Ovary (tissue), 9 donors: ENCODE data around the gene MEGF6. TPM values are rescaled to one million over a fixed set of nuclear protein-coding genes. Genes with fewer than 3 reads are reported as not detected.

Source experiments
- DNase-seq, 5 donors: peaks; one replicate each; pipeline ENCODE4 v3.0.0-alpha.2; 2019 to 2020
- H3K27ac ChIP-seq, 2 donors: fragments of 200-600 bp; one replicate each; pipeline versions ENCODE4 v1.5.1 to v1.8.0; 2019 to 2022
- H3K27me3 ChIP-seq: fragments of 200-600 bp; one replicate; pipeline ENCODE4 v1.8.0; 2022
- H3K36me3 ChIP-seq: fragments of 200-600 bp; sonication (generic); one replicate; pipeline ENCODE4 v1.5.1; 2019
- H3K4me1 ChIP-seq: one replicate; pipeline ENCODE4 v1.8.1; 2013; ENCODE audit warnings: mild to moderate bottlenecking, moderate library complexity; ENCODE audit not compliant: insufficient read depth
- H3K4me3 ChIP-seq: fragments of 200-600 bp; sonication (generic); one replicate; pipeline ENCODE4 v1.5.1; 2017
- H3K9me3 ChIP-seq, 2 donors: fragments of 200-600 bp in 1 of 2; sonication (generic) in 1 of 2; one replicate each; pipeline versions ENCODE4 v1.5.1 to v1.8.1; 2013 to 2019; ENCODE audit warnings: mild to moderate bottlenecking in 1 of 2, moderate library complexity in 1 of 2
- CTCF ChIP-seq, 3 donors: fragments of 450-650 bp in 2 of 3; fragments of 200-600 bp in 1 of 3; IDR thresholded peaks; one replicate each; pipeline versions ENCODE4 v1.5.1 to v1.8.0; 2016 to 2022; ENCODE audit warnings: antibody characterized with exemption in 3 of 3, mild to moderate bottlenecking in 1 of 3
- EP300 ChIP-seq: sonication (generic); formaldehyde crosslinking; IDR thresholded peaks from one replicate; pipeline ENCODE4 v1.6.1; 2017; ENCODE audit warnings: antibody characterized with exemption
- POLR2A ChIP-seq: fragments of 450-650 bp; IDR thresholded peaks from one replicate; pipeline ENCODE4 v1.6.1; 2017; ENCODE audit warnings: antibody characterized with exemption, mild to moderate bottlenecking, moderate library complexity
- WGBS, 3 donors: extraction: QIAGEN DNeasy Blood & Tissue Kit in 1 of 3; methylation state at CpG; one replicate each; pipeline versions ENCODE4 v1.1.5 to v1.1.7; 2013 to 2017; 5-methylcytosine and 5-hydroxymethylcytosine counted together
- intact Hi-C, 4 donors: fragments of 100-400 bp; cut with DNase I; formaldehyde crosslinking; loops; one replicate each; pipeline versions ENCODE4 v1.11.0 to v1.15.1; 2022 to 2023
- polyA plus RNA-seq, 2 donors: library from polyadenylated mRNA; stranded (reverse); fragments of 200-250 nt in 1 of 2; fragments of 350-450 nt in 1 of 2; fragmentation: Illumina TruSeq in 1 of 2; extraction: RNeasy Lipid Tissue Mini Kit (QIAGEN cat#74804) in 1 of 2; gene quantifications; one replicate each; pipeline ENCODE4 v1.2.3, GENCODE V29; 2013 to 2014
- total RNA-seq, 7 donors: library from RNA; depleted of rRNA in 2 of 7; stranded (reverse); fragments of >200 nt in 2 of 7; fragmentation: NEBNext Ultra II Directional in 3 of 7; extraction: Animal tissue kit (Norgen Biotek cat#: 25700) in 3 of 7; gene quantifications; one replicate each; pipeline versions ENCODE4 v1.1.0 to v1.2.4, GENCODE V29; 2016 to 2023
- donor health status: DM: no; HTN: no; CAD: no; lungs with moderate emphysema.
- donor health status: DM: no; HTN: no; CAD: no.
- donor health status: Bipolar disorder and iron deficiency.
- donor health status: DM: yes; HTN: yes; CAD: no.
- donor health status: DM: no; HTN: no; CAD: no.
- donor health status: DM: yes; HTN: yes; CAD: no.

The MEGF6 gene
- total and polyA plus RNA-seq, 9 donors = 0.10 to 117 (median 12.5) TPM

GRCh38 chr1:3593334-3593733, 18.0 kb downstream of the MEGF6 start:
- 91 to 93% (median 92%) methylated on average over 17 of the region's 17 CpGs for WGBS, 3 donors

GRCh38 chr1:3590951-3591865, 20.1 kb downstream of the MEGF6 start:
- Histone ChIP-seq H3K9me3 (no peaks in the 10 kb centered on the region), H3K4me3 (no peak overlapping the region), H3K27ac (no peak overlapping the region), H3K4me1 (no peaks in the 10 kb centered on the region), H3K27me3 (no peaks in the 10 kb centered on the region), H3K36me3 (no peaks in the 10 kb centered on the region)
- WGBS, 3 donors = 88 to 95% (median 88%) methylated on average over 30 to 33 of the region's 33 CpGs
- intact Hi-C loops = no loop called here
- no peak for DNase-seq
- TF ChIP-seq EP300 (no peak), POLR2A (no peak), CTCF (IDR thresholded peaks at IDR 0.05) (no peak)

More at GRCh38 chr1:3593334-3593733, 18.0 kb downstream of the MEGF6 start:
- H3K4me3 ChIP-seq = no peak overlapping the region
- intact Hi-C loops = no loop called here
- H3K27ac ChIP-seq = no peak overlapping the region
- peaks cover 4% of the 10 kb centered on the region for H3K4me1 ChIP-seq
- TF ChIP-seq POLR2A (no peak), CTCF (IDR thresholded peaks at IDR 0.05) (no peak), EP300 (no peak)
- no peaks in the 10 kb centered on the region for H3K9me3 ChIP-seq
- no peaks in the 10 kb centered on the region for H3K36me3 ChIP-seq
- DNase-seq = no peak
- no peaks in the 10 kb centered on the region for H3K27me3 ChIP-seq

- 40 to 62% (median 42%) methylated on average over 27 of the region's 27 CpGs for WGBS, 3 donors
- TF ChIP-seq CTCF (IDR thresholded peaks at IDR 0.05) = no peak
- no peak for TF ChIP-seq EP300
- TF ChIP-seq POLR2A = no peak
- H3K27ac ChIP-seq = no peak overlapping the region
- no peaks in the 10 kb centered on the region for H3K4me1 ChIP-seq
- no peaks in the 10 kb centered on the region for H3K27me3 ChIP-seq
- H3K9me3 ChIP-seq = no peaks in the 10 kb centered on the region
- no peak for DNase-seq
- intact Hi-C loops = no loop called here
- no peaks in the 10 kb centered on the region for H3K36me3 ChIP-seq
- no peak overlapping the region for H3K4me3 ChIP-seq
These were observed 21.1 kb downstream of the MEGF6 start for GRCh38 chr1:3590139-3590763.

- TF ChIP-seq POLR2A (no peak), CTCF (IDR thresholded peaks at IDR 0.05) (no peak), EP300 (no peak)
- no peaks in the 10 kb centered on the region for H3K4me1 ChIP-seq
- H3K4me3 ChIP-seq = no peak overlapping the region
- H3K36me3 ChIP-seq = no peaks in the 10 kb centered on the region
- DNase-seq = no peak
- no peaks in the 10 kb centered on the region for H3K9me3 ChIP-seq
- 86 to 92% (median 90%) methylated on average over 5 of the region's 5 CpGs for WGBS, 3 donors
- intact Hi-C loops = no loop called here
- H3K27ac ChIP-seq = no peak overlapping the region
- H3K27me3 ChIP-seq = no peaks in the 10 kb centered on the region
These were observed 22.9 kb downstream of the MEGF6 start for GRCh38 chr1:3588395-3588794.
